Measurements from ENCODE around the gene CRTAP.

The CRTAP gene

GRCh38 chr3:33139996-33140395 lies 26.2 kb downstream of the CRTAP start:
- no peak for TF ChIP-seq CTCF (IDR thresholded peaks at IDR 0.05)
- Histone ChIP-seq H3K4me3 (no peak overlapping the region), H3K27ac (no peak overlapping the region)
- DNase-seq (ENCODE audit: low spot score) = no peak

DNA sequence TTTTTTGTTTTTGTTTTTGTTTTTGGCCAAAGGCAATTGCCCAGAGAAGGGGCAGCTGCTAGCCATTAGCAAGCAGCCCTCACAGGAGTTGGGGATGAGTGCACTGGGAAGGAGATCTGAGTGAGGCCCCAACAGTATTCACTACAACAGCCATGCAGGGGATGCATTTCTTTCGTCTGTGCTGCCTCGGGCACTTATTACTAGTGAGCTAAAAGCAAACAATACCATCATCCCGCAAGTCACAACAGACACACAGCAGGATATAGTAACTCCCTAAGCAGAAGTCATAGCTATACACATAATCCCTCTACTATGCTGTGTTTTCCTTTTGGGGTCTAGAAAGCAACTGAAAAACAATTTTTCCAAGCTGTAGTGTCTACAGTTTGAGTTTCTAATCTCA lies 27.2 kb downstream of the CRTAP start:
- no peak for TF ChIP-seq CTCF (IDR thresholded peaks at IDR 0.05)
- Histone ChIP-seq H3K4me3 (no peak overlapping the region), H3K27ac (no peak overlapping the region)
- DNase-seq (ENCODE audit: low spot score) = no peak

DNA sequence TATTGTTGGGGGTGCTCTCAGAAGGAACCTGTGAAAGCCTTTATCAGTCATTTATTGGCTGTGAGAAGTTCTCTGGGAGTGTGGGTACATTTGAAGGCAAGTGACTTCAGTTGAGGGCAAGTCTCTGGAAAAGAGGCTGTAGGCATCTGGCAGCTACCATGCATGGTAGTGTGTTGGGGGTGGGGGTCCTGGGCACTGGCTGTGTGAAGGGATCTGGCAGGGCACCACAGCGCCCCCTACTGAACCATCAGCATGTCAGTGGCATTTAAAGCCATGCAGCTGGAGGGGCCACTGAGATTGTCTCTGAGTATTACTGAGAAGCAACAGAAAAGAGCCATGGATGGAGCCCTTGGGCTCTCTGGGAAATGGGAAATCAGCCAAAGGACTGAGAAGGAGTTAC lies 30.6 kb downstream of the CRTAP start:
- Histone ChIP-seq H3K4me3 (no peak overlapping the region), H3K27ac (peak overlapping the region in 1 of 2 donors; percentile 18)
- DNase-seq (ENCODE audit: low spot score) = no peak
- TF ChIP-seq CTCF (IDR thresholded peaks at IDR 0.05) = no peak

GRCh38 chr3:33145221-33145900 lies 31.5 kb downstream of the CRTAP start:
- Histone ChIP-seq H3K27ac (no peak overlapping the region), H3K4me3 (no peak overlapping the region)
- DNase-seq (ENCODE audit: low spot score) = no peak
- TF ChIP-seq CTCF (IDR thresholded peaks at IDR 0.05) = no peak

- no peak for TF ChIP-seq CTCF (IDR thresholded peaks at IDR 0.05)
- no peak overlapping the region for H3K4me3 ChIP-seq
- peak overlapping the region in 1 of 2 donors; percentile 53 for H3K27ac ChIP-seq
- DNase-seq (ENCODE audit: low spot score) = no peak
Observed at GRCh38 chr3:33145901-33146580, 32.2 kb downstream of the CRTAP start.

DNA sequence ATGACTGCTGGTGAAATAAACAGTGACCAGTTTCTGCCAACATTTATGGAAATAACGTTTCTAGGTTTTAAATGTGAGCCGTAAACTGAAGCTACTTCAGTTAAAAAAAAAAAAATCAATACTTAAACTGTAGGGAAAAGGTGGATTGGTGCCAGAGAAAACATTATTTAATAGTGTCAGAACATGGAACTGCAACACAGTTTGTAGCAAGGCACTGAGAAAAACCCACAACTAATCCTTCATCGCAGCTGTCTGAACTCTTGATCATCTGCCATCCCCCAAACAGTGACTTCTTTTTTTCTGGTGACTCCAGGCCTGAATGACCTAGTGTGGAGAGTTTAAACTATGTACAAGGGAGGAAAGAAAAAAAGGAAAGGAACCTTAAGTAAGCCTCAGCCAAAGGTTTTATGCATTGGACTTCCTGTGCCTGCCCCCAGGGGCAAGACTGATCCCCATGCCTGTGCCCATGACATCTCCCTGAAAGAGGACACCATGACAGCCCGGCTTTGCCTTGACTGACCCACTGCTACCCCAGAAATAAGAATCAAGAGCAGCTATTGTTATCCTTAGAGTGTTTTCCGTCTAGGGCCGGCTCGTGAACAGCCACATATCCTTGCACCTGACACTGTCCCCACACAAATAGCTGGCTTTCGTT lies 33.1 kb downstream of the CRTAP start:
- Histone ChIP-seq H3K4me3 (no peak overlapping the region), H3K27ac (peak overlapping the region; percentile 53 to 59)
- no peak for TF ChIP-seq CTCF (IDR thresholded peaks at IDR 0.05)
- no peak for DNase-seq (ENCODE audit: low spot score)

All from coronary artery (tissue), 2 donors.